ENCODE measurements around the gene DSC2. TPM values are rescaled to one million over a fixed set of nuclear protein-coding genes. Genes with fewer than 3 reads are reported as not detected.

The DSC2 gene
- total and polyA plus RNA-seq, 12 donors, result 5.1 to 31.4 (median 26.0) TPM

- no peaks in the 10 kb centered on the region for H3K36me3 ChIP-seq
- H3K9me3 ChIP-seq, result no peaks in the 10 kb centered on the region
- no peak overlapping the region for H3K4me3 ChIP-seq
- ATAC-seq (no peak), DNase-seq (no peak)
- WGBS, 2 donors, result 80 to 83% methylated on average over 3 of the region's 3 CpGs
- no peaks in the 10 kb centered on the region for H3K27me3 ChIP-seq
- no peaks in the 10 kb centered on the region for H3K4me1 ChIP-seq
- no peak overlapping the region for H3K27ac ChIP-seq
- TF ChIP-seq CTCF (IDR thresholded peaks at IDR 0.05), result no peak
- intact Hi-C loops (cut with DNase I), result no loop called here
Observed at GRCh38 chr18:31143025-31143424, 40.8 kb upstream of the DSC2 start.

- WGBS, 2 donors, result 73 to 75% methylated on average over 1 of the region's 1 CpG
- Histone ChIP-seq H3K9me3 (no peaks in the 10 kb centered on the region), H3K4me1 (no peaks in the 10 kb centered on the region), H3K36me3 (no peaks in the 10 kb centered on the region), H3K4me3 (no peak overlapping the region), H3K27me3 (no peaks in the 10 kb centered on the region), H3K27ac (no peak overlapping the region)
- DNase-seq (no peak), ATAC-seq (no peak)
- intact Hi-C loops (cut with DNase I), result no loop called here
- no peak for TF ChIP-seq CTCF (IDR thresholded peaks at IDR 0.05)
Observed at GRCh38 chr18:31138709-31139108, 36.5 kb upstream of the DSC2 start.

GRCh38 chr18:31134988-31135529 lies 32.8 kb upstream of the DSC2 start:
- Histone ChIP-seq H3K4me3 (no peak overlapping the region), H3K9me3 (no peaks in the 10 kb centered on the region), H3K27ac (no peak overlapping the region), H3K4me1 (no peaks in the 10 kb centered on the region), H3K27me3 (no peaks in the 10 kb centered on the region), H3K36me3 (no peaks in the 10 kb centered on the region)
- intact Hi-C loops (cut with DNase I), result no loop called here
- 79% methylated on average over 4 of the region's 4 CpGs for WGBS, 2 donors
- ATAC-seq (no peak), DNase-seq (no peak)
- TF ChIP-seq CTCF (IDR thresholded peaks at IDR 0.05), result no peak

GRCh38 chr18:31129398-31130115 lies 27.3 kb upstream of the DSC2 start:
- Histone ChIP-seq H3K4me3 (no peak overlapping the region), H3K27ac (no peak overlapping the region), H3K4me1 (no peaks in the 10 kb centered on the region), H3K27me3 (no peaks in the 10 kb centered on the region), H3K9me3 (peaks cover 0 to 7% (median 0%) of the 10 kb centered on the region in 11 donors), H3K36me3 (no peaks in the 10 kb centered on the region)
- no peak for DNase-seq
- no peak for ATAC-seq
- TF ChIP-seq CTCF (IDR thresholded peaks at IDR 0.05), result no peak
- intact Hi-C loops (cut with DNase I), result no loop called here
- WGBS, 2 donors, result 80 to 82% methylated on average over 1 of the region's 1 CpG
